Breast epithelium (tissue), 4 donors: ENCODE data around the gene PDGFD. TPM values are rescaled to one million over a fixed set of nuclear protein-coding genes. Genes with fewer than 3 reads are reported as not detected.

ENCODE experiments used
- DNase-seq, 2 donors: peaks; one replicate each; pipeline ENCODE4 v3.0.0-alpha.2; 2019; ENCODE audit warnings: low spot score in 2 of 2
- H3K27ac ChIP-seq, 2 donors: fragments of 200-600 bp; sonication (generic) in 1 of 2; one replicate each; pipeline ENCODE4 v1.5.1; 2016 to 2019; ENCODE audit warnings: mild to moderate bottlenecking in 1 of 2
- H3K27me3 ChIP-seq, 2 donors: fragments of 200-600 bp; sonication (generic) in 1 of 2; one replicate each; pipeline versions ENCODE4 v1.5.1 to v1.6.0; 2017 to 2019; ENCODE audit warnings: control low read depth in 1 of 2, mild to moderate bottlenecking in 1 of 2
- H3K36me3 ChIP-seq: fragments of 200-600 bp; one replicate; pipeline ENCODE4 v1.5.1; 2019
- H3K4me1 ChIP-seq, 2 donors: fragments of 200-600 bp; sonication (generic); one replicate each; pipeline ENCODE4 v1.5.1; 2016 to 2019; ENCODE audit warnings: control low read depth in 1 of 2
- H3K4me3 ChIP-seq, 3 donors: fragments of 200-600 bp; sonication (generic); 1 replicate in 2 of 3; 2 replicates in 1 of 3; pipeline ENCODE4 v1.5.1; 2016 to 2019; ENCODE audit warnings: mild to moderate bottlenecking in 3 of 3, moderate library complexity in 2 of 3
- H3K9me3 ChIP-seq, 2 donors: fragments of 200-600 bp; sonication (generic) in 1 of 2; one replicate each; pipeline ENCODE4 v1.5.1; 2016 to 2019; ENCODE audit warnings: control low read depth in 1 of 2
- CTCF ChIP-seq, 3 donors: fragments of 450-650 bp; IDR thresholded peaks; one replicate each; pipeline ENCODE4 v1.5.1; 2016 to 2017; ENCODE audit warnings: antibody characterized with exemption in 3 of 3, mild to moderate bottlenecking in 3 of 3, moderate library complexity in 3 of 3
- POLR2A ChIP-seq: fragments of 450-650 bp; IDR thresholded peaks from one replicate; pipeline ENCODE4 v1.6.1; 2016; ENCODE audit warnings: antibody characterized with exemption, mild to moderate bottlenecking, moderate library complexity
- POLR2AphosphoS5 ChIP-seq, 3 donors: sonication (generic); formaldehyde crosslinking; IDR thresholded peaks; one replicate each; pipeline ENCODE4 v1.6.1; 2017; ENCODE audit warnings: antibody characterized with exemption in 3 of 3
- intact Hi-C: fragments of 100-400 bp; cut with DNase I; formaldehyde crosslinking; loops from one replicate; pipeline ENCODE4 v1.15.1; 2023; ENCODE audit warnings: low total_unique reads
- total RNA-seq, 3 donors: library from RNA; depleted of rRNA; stranded (reverse); fragments of >200 nt; gene quantifications; one replicate each; pipeline ENCODE4 v1.1.0, GENCODE V29; 2016

Gene PDGFD
- total RNA-seq, 3 donors from 2014 or later = 21.8 to 76.0 (median 53.1) TPM

- Histone ChIP-seq H3K4me3 (no peak overlapping the region), H3K27ac (no peak overlapping the region), H3K27me3 (no peaks in the 10 kb centered on the region), H3K9me3 (no peaks in the 10 kb centered on the region), H3K4me1 (no peaks in the 10 kb centered on the region), H3K36me3 (no peaks in the 10 kb centered on the region)
- TF ChIP-seq POLR2AphosphoS5 (IDR thresholded peaks at IDR 0.05) (no peak), CTCF (IDR thresholded peaks at IDR 0.05) (no peak), POLR2A (no peak)
- no peak for DNase-seq
- intact Hi-C loops = no loop called here
These were observed 223.4 kb downstream of the PDGFD start for GRCh38 chr11:103940551-103940950.

GRCh38 chr11:103939694-103940093 lies 224.3 kb downstream of the PDGFD start:
- H3K27ac ChIP-seq = no peak overlapping the region
- no peaks in the 10 kb centered on the region for H3K27me3 ChIP-seq
- no peaks in the 10 kb centered on the region for H3K36me3 ChIP-seq
- H3K9me3 ChIP-seq = no peaks in the 10 kb centered on the region
- intact Hi-C loops = no loop called here
- no peak for DNase-seq
- no peak overlapping the region for H3K4me3 ChIP-seq
- TF ChIP-seq POLR2AphosphoS5 (IDR thresholded peaks at IDR 0.05) (no peak), CTCF (IDR thresholded peaks at IDR 0.05) (no peak), POLR2A (no peak)
- H3K4me1 ChIP-seq = no peaks in the 10 kb centered on the region

GRCh38 chr11:103936059-103936458 lies 227.9 kb downstream of the PDGFD start:
- H3K27me3 ChIP-seq = no peaks in the 10 kb centered on the region
- intact Hi-C loops = no loop called here
- H3K36me3 ChIP-seq = no peaks in the 10 kb centered on the region
- no peaks in the 10 kb centered on the region for H3K9me3 ChIP-seq
- DNase-seq = no peak
- TF ChIP-seq CTCF (IDR thresholded peaks at IDR 0.05) (no peak), POLR2AphosphoS5 (IDR thresholded peaks at IDR 0.05) (no peak), POLR2A (no peak)
- no peak overlapping the region for H3K27ac ChIP-seq
- H3K4me1 ChIP-seq = no peaks in the 10 kb centered on the region
- no peak overlapping the region for H3K4me3 ChIP-seq

- Histone ChIP-seq H3K4me3 (no peak overlapping the region), H3K27ac (no peak overlapping the region), H3K9me3 (no peaks in the 10 kb centered on the region), H3K36me3 (no peaks in the 10 kb centered on the region), H3K4me1 (no peaks in the 10 kb centered on the region), H3K27me3 (no peaks in the 10 kb centered on the region)
- no peak for TF ChIP-seq CTCF (IDR thresholded peaks at IDR 0.05)
- no peak for TF ChIP-seq POLR2AphosphoS5 (IDR thresholded peaks at IDR 0.05)
- TF ChIP-seq POLR2A = no peak
- intact Hi-C loops = no loop called here
- DNase-seq = no peak
These were observed 228.7 kb downstream of the PDGFD start for GRCh38 chr11:103935219-103935618.

GRCh38 chr11:103929170-103929903 lies 234.6 kb downstream of the PDGFD start:
- H3K9me3 ChIP-seq = no peaks in the 10 kb centered on the region
- DNase-seq = no peak
- intact Hi-C loops = no loop called here
- no peak for TF ChIP-seq POLR2AphosphoS5 (IDR thresholded peaks at IDR 0.05)
- no peak for TF ChIP-seq CTCF (IDR thresholded peaks at IDR 0.05)
- no peak for TF ChIP-seq POLR2A
- H3K4me3 ChIP-seq = no peak overlapping the region
- no peaks in the 10 kb centered on the region for H3K4me1 ChIP-seq
- H3K36me3 ChIP-seq = no peaks in the 10 kb centered on the region
- H3K27ac ChIP-seq = no peak overlapping the region
- H3K27me3 ChIP-seq = no peaks in the 10 kb centered on the region
